ENCODE measurements around the gene VCL.
A peak's percentile ranks its signal among the peaks of the same experiment; 100 is the strongest.
"Not testable (repeated sequence)": the region's sequence is repeated elsewhere in the genome, so short reads cannot be mapped to it uniquely, and the experiment has no call there.

VCL gene

GRCh38 chr10:74117738-74118137 is 119.8 kb downstream of the VCL start:
- no peak for DNase-seq

- DNase-seq: no peak
Observed at GRCh38 chr10:74118804-74119203, 120.9 kb downstream of the VCL start.

GRCh38 chr10:74120911-74121310 is 123.0 kb downstream of the VCL start:
- DNase-seq: no peak

GRCh38 chr10:74121368-74121767 is 123.5 kb downstream of the VCL start:
- DNase-seq: no peak

GRCh38 chr10:74122060-74122459 is 124.1 kb downstream of the VCL start:
- no peak for DNase-seq

GRCh38 chr10:74123081-74123480 is 125.2 kb downstream of the VCL start:
- DNase-seq: no peak

- DNase-seq: no peak
Observed at GRCh38 chr10:74133923-74134820, 136.3 kb downstream of the VCL start.

GRCh38 chr10:74135452-74135851 is 137.5 kb downstream of the VCL start:
- no peak for DNase-seq

GRCh38 chr10:74137992-74138391 is 140.1 kb downstream of the VCL start:
- no peak for DNase-seq

GRCh38 chr10:74138596-74138995 is 140.7 kb downstream of the VCL start:
- DNase-seq: not testable (repeated sequence)

GRCh38 chr10:74139981-74140380 is 142.1 kb downstream of the VCL start:
- DNase-seq: no peak

GRCh38 chr10:74140553-74140952 is 142.6 kb downstream of the VCL start:
- no peak for DNase-seq

- no peak for DNase-seq
Observed at GRCh38 chr10:74145133-74145532, 147.2 kb downstream of the VCL start.

GRCh38 chr10:74146980-74147379 is 149.1 kb downstream of the VCL start:
- DNase-seq: not testable (repeated sequence)

- DNase-seq: peak; percentile 48
Observed at GRCh38 chr10:74150204-74150989, 152.5 kb downstream of the VCL start, which contains the start of gene AP3M1. AP3M1 (minus strand) TSS chr10:74150828; CDS start chr10:74138379, 12,449 bp downstream.

GRCh38 chr10:74150990-74151878 is 153.3 kb downstream of the VCL start, which contains the start of gene ADK:
ADK (plus strand) TSS chr10:74151221; CDS start chr10:74151279, 58 bp downstream.
- peak; percentile 98 for DNase-seq

- no peak for DNase-seq
Observed at GRCh38 chr10:74151879-74152722, 154.2 kb downstream of the VCL start.

GRCh38 chr10:74153123-74153522 is 155.2 kb downstream of the VCL start:
- DNase-seq: no peak

GRCh38 chr10:74153676-74154075 is 155.8 kb downstream of the VCL start:
- no peak for DNase-seq

- DNase-seq: no peak
Observed at GRCh38 chr10:74156919-74157289, 159.0 kb downstream of the VCL start.

GRCh38 chr10:74160013-74160412 is 162.1 kb downstream of the VCL start:
- no peak for DNase-seq

Data from NCI-H510A treated with DMSO at 0.1 percent for 48 hours (cell line).